Measurements from ENCODE around the gene TTC23. TPM values are rescaled to one million over a fixed set of nuclear protein-coding genes. Genes with fewer than 3 reads are reported as not detected.

The TTC23 gene
- total RNA-seq, 4 donors from 2014 or later: 14.7 to 25.3 (median 19.3) TPM

- WGBS: 65% methylated on average over 3 of the region's 8 CpGs
- TF ChIP-seq EP300 (IDR thresholded peaks at IDR 0.05) (no peak), POLR2A (IDR thresholded peaks at IDR 0.05; ENCODE audit: low read depth) (no peak), POLR2AphosphoS5 (IDR thresholded peaks at IDR 0.05) (no peak)
- peaks cover 56 to 100% (median 100%) of the 10 kb centered on the region in 4 donors for H3K4me1 ChIP-seq
- H3K27ac ChIP-seq (replicated peaks in 1 of 4): peak overlapping the region; percentile 97 to 98 (median 98)
- no peaks in the 10 kb centered on the region for H3K27me3 ChIP-seq
- H3K4me3 ChIP-seq: peak overlapping the region; percentile 9 to 46 (median 37)
- intact Hi-C loops (cut with DNase I): loop anchor here (5.0 kb wide), 1 partner anchor 48 kb away; no protein-coding TSS in a partner anchor
- peaks cover 5 to 77% (median 52%) of the 10 kb centered on the region in 4 donors for H3K36me3 ChIP-seq
- no peaks in the 10 kb centered on the region for H3K9me3 ChIP-seq
- no peak for DNase-seq (ENCODE audit: extremely low spot score)
These were observed 124.7 kb downstream of the TTC23 start for GRCh38 chr15:99124641-99125040.

DNA sequence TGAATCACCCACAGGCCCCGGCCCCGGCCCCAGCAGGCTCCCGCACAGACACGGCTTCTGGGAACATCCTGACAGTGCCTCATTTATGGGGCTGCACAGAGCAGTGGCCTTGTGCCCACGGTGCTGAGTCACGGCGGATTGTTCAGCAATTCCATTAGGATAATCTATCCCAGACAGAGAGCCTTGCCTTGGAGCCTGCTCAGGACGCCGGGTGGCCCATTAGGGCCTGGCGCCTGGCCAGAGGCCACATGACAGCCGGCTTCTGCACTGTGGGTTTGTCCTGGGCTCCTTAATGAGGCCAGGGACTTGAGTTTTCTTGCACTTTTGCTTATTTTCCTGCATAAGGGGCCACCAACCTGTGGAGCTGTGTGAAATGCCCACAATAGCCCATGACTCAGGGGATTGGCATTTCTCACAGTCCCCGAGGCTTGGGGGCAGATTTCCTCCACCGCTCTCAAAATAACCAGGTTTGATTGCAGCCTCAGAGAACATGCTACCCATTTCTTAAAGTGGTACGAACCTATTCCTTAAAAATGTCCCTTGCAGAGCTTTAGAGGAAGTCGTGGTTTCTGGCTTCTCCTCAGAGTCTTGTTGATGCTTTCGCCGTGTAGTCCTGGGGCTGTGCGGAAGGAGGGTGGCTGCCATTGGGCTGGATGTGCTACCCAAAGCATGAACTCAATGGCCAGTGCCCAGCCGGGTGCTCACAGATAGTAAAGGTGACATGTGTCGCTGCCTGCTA, 125.5 kb downstream of the TTC23 start:
- TF ChIP-seq POLR2AphosphoS5 (IDR thresholded peaks at IDR 0.05): peak; percentile 67 to 86
- TF ChIP-seq CTCF (IDR thresholded peaks at IDR 0.05): no peak
- Histone ChIP-seq H3K4me3 (peak overlapping the region; percentile 9 to 46 (median 37)), H3K27me3 (no peaks in the 10 kb centered on the region), H3K36me3 (peaks cover 12 to 77% (median 52%) of the 10 kb centered on the region in 4 donors), H3K27ac (replicated peaks in 1 of 4) (peak overlapping the region; percentile 97 to 98 (median 98)), H3K9me3 (no peaks in the 10 kb centered on the region), H3K4me1 (peaks cover 62 to 100% (median 100%) of the 10 kb centered on the region in 4 donors)
- DNase-seq (ENCODE audit: extremely low spot score): no peak
- WGBS: 16% methylated on average over 10 of the region's 20 CpGs
- intact Hi-C loops (cut with DNase I): loop anchor here (5.0 kb wide), 1 partner anchor 48 kb away; no protein-coding TSS in a partner anchor

DNA sequence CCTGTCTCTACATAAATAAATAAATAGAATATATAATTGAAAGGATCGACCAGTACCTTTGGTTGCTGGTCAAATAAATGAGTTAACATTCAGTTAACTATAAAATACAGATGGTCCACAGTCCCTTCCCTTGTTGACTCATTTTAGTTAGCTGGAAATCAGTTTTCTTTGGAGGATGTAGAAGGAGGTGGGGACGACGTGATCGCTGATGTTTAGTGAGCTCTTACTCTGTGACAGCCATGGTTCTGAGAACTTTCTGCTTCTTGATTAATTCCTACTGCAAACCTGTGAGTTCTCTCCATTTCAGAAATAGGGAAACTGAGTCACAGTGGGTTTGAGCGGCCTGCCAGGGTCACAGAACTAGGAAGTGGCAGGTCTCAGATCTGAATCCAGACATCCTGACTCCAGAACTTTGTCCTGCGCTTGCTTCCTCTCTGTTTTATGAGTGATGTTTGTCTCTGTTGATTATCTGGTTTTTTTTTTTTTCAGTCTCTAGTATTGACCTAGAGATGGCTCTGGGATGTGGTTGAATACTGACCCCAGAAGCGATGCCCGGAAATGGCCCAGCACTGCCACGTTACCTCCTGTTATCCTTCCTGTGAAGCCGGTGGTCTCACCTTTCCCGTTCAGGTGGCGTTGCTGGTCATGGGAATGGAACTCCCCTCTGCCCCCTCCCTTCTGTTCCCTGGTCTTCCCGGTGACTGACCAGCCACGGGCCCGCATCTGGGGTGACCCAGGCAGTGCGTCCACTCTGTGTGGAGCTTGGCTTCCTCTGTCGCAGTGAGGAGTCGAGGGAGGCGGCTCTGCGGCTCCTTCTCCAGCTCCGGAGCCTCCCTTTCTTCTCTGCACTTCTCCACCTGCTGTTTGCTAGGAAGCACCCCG, 126.3 kb downstream of the TTC23 start:
- DNase-seq (ENCODE audit: extremely low spot score): no peak
- H3K4me3 ChIP-seq: peak overlapping the region; percentile 9 to 46 (median 37)
- 40% methylated on average over 15 of the region's 22 CpGs for WGBS
- intact Hi-C loops (cut with DNase I): loop anchor here (5.0 kb wide), 1 partner anchor 49 kb away; no protein-coding TSS in a partner anchor
- peaks cover 67 to 100% (median 100%) of the 10 kb centered on the region in 4 donors for H3K4me1 ChIP-seq
- no peaks in the 10 kb centered on the region for H3K27me3 ChIP-seq
- TF ChIP-seq EP300 (IDR thresholded peaks at IDR 0.05) (no peak), POLR2AphosphoS5 (IDR thresholded peaks at IDR 0.05) (no peak), POLR2A (IDR thresholded peaks at IDR 0.05; ENCODE audit: low read depth) (no peak), CTCF (IDR thresholded peaks at IDR 0.05) (no peak)
- peaks cover 18 to 77% (median 56%) of the 10 kb centered on the region in 4 donors for H3K36me3 ChIP-seq
- H3K27ac ChIP-seq (replicated peaks in 1 of 4): peak overlapping the region; percentile 97 to 98 (median 98)
- H3K9me3 ChIP-seq: no peaks in the 10 kb centered on the region

GRCh38 chr15:99121691-99122410, 127.5 kb downstream of the TTC23 start:
- H3K27ac ChIP-seq (replicated peaks in 1 of 4): peak overlapping the region; percentile 97 to 98 (median 98)
- H3K4me3 ChIP-seq: no peak overlapping the region
- intact Hi-C loops (cut with DNase I): loop anchor here (5.0 kb wide), 1 partner anchor 50 kb away; no protein-coding TSS in a partner anchor
- no peaks in the 10 kb centered on the region for H3K9me3 ChIP-seq
- TF ChIP-seq POLR2AphosphoS5 (IDR thresholded peaks at IDR 0.05) (peak in 1 of 2 donors; percentile 42), CTCF (IDR thresholded peaks at IDR 0.05) (no peak)
- no peaks in the 10 kb centered on the region for H3K27me3 ChIP-seq
- H3K4me1 ChIP-seq: peaks cover 70 to 100% (median 100%) of the 10 kb centered on the region in 4 donors
- no peak for DNase-seq (ENCODE audit: extremely low spot score)
- 54% methylated on average over 8 of the region's 8 CpGs for WGBS
- H3K36me3 ChIP-seq: peaks cover 18 to 77% (median 55%) of the 10 kb centered on the region in 4 donors
